HepG2 (cell line): ENCODE measurements around the gene ZBTB22. TPM values are rescaled to one million over a fixed set of nuclear protein-coding genes. Genes with fewer than 3 reads are reported as not detected.

Source experiments
- ATAC-seq: fragments of 200-7000 bp; cut with Tn5 transposase; 3 replicates; pipeline ENCODE4 v1.9.1; 2020; ENCODE audit warnings: mild to moderate bottlenecking, moderate library complexity
- BruUV-seq: library from RNA; stranded (reverse); fragments of 400-500 nt; replicated peaks from 2 replicates; lab custom pipeline; 2021; lab: Mats Ljungman, UMichigan
- CTCF ChIA-PET: fragments of 300-600 bp; formaldehyde crosslinking; extraction: SDS; loops from one replicate; lab custom pipeline; 2021; ENCODE audit warnings: low total read pairs, inconsistent platforms, low intra/inter-chr PET ratio; lab: Yijun Ruan, JAX
- POLR2A ChIA-PET: fragments of 350-600 bp; sonication (Branson Sonifier 250); formaldehyde crosslinking; loops from one replicate; lab custom pipeline; 2020; ENCODE audit warnings: antibody characterized with exemption, inconsistent platforms; lab: Yijun Ruan, JAX
- DNase-seq: peaks from one replicate; pipeline ENCODE4 v3.0.0-alpha.2; 2015; ENCODE audit warnings: low spot score
- FAIRE-seq: peaks from 3 replicates; lab custom pipeline; 2011; peaks lifted over from hg19 to GRCh38; lab: Jason Lieb, UNC
- H2AFZ ChIP-seq: one replicate; pipeline ENCODE4 v1.6.1; 2011; ENCODE audit warnings: low read length, inconsistent platforms
- H3K27ac ChIP-seq: fragments of 300-600 bp; 3 replicates; pipeline ENCODE4 v1.8.0; 2011; ENCODE audit warnings: mixed run types, mild to moderate bottlenecking, mixed read lengths, low read length, inconsistent platforms; ENCODE audit not compliant: insufficient read depth; ENCODE audit errors: extremely low read length
- H3K27me3 ChIP-seq, 2 experiments: fragments of 200-600 bp in 1 of 2; 2 replicates in 1 of 2; 3 replicates in 1 of 2; pipeline versions ENCODE4 v1.6.0 to v1.8.0; 2011; ENCODE audit warnings: low read length in 2 of 2, mild to moderate bottlenecking in 2 of 2, moderate library complexity in 2 of 2, inconsistent platforms in 1 of 2; ENCODE audit not compliant: insufficient read depth in 2 of 2, control insufficient read depth in 1 of 2
- H3K36me3 ChIP-seq, 2 experiments: fragments of 200-600 bp in 1 of 2; replicated peaks in 1 of 2; 2 replicates in 1 of 2; 3 replicates in 1 of 2; pipeline versions ENCODE4 v1.5.1 to v1.8.0; 2011; ENCODE audit warnings: low read length in 2 of 2, inconsistent platforms in 1 of 2; ENCODE audit not compliant: insufficient read depth in 2 of 2, control insufficient read depth in 1 of 2
- H3K4me1 ChIP-seq: 2 replicates; pipeline ENCODE4 v1.5.1; 2012; ENCODE audit warnings: low read length, inconsistent platforms; ENCODE audit not compliant: insufficient read depth
- H3K4me2 ChIP-seq: 2 replicates; pipeline ENCODE4 v1.6.0; 2011; ENCODE audit warnings: low read depth, low read length, inconsistent platforms
- H3K4me3 ChIP-seq, 3 experiments: fragments of 200-600 bp in 1 of 3; sonication (generic), shearing (Covaris generic) in 1 of 3; replicated peaks in 1 of 3; 2 replicates each; pipeline ENCODE4 v1.5.1; 2011 to 2016; ENCODE audit warnings: low read length in 3 of 3, inconsistent platforms in 2 of 3, low read depth in 2 of 3, mild to moderate bottlenecking in 2 of 3, control low read depth in 1 of 3, mixed read lengths in 1 of 3; ENCODE audit not compliant: insufficient read depth in 1 of 3
- H3K79me2 ChIP-seq: one replicate; pipeline ENCODE4 v1.6.1; 2011; ENCODE audit warnings: low read length, inconsistent platforms; ENCODE audit not compliant: insufficient read depth
- H3K9ac ChIP-seq: 2 replicates; pipeline ENCODE4 v1.6.0; 2011; ENCODE audit warnings: mild to moderate bottlenecking, low read depth, low read length, inconsistent platforms; ENCODE audit not compliant: insufficient read depth
- H3K9me3 ChIP-seq: 2 replicates; pipeline ENCODE4 v1.5.1; 2012; ENCODE audit warnings: mild to moderate bottlenecking, low read length
- H4K20me1 ChIP-seq: 2 replicates; pipeline ENCODE4 v1.6.0; 2011; ENCODE audit warnings: inconsistent platforms, mild to moderate bottlenecking, low read length, moderate library complexity; ENCODE audit not compliant: insufficient read depth
- GZF1 ChIP-seq: sonication (generic); formaldehyde crosslinking; IDR thresholded peaks from 2 replicates; pipeline ENCODE4 v1.5.1; 2020; ENCODE audit warnings: mild to moderate bottlenecking, missing genetic modification reagents
- ZBTB39 ChIP-seq: sonication (generic); formaldehyde crosslinking; IDR thresholded peaks from 2 replicates; pipeline ENCODE4 v1.5.0; 2020; ENCODE audit warnings: missing genetic modification reagents
- ZBTB43 ChIP-seq: sonication (generic); formaldehyde crosslinking; conservative IDR thresholded peaks from 2 replicates; pipeline ENCODE4 v1.4.0; 2020; ENCODE audit warnings: missing genetic modification reagents
- ZKSCAN8 ChIP-seq: IDR thresholded peaks from 2 replicates; pipeline ENCODE4 v1.6.1; 2016; ENCODE audit warnings: borderline replicate concordance, missing genetic modification reagents, missing compliant biosample characterization
- ZNF136 ChIP-seq: sonication (generic); formaldehyde crosslinking; IDR thresholded peaks from 2 replicates; pipeline ENCODE4 v1.8.1; 2022; ENCODE audit warnings: low read depth, mild to moderate bottlenecking, moderate library complexity, missing genetic modification reagents
- ZNF597 ChIP-seq: sonication (generic); formaldehyde crosslinking; IDR thresholded peaks from 2 replicates; pipeline ENCODE4 v1.5.0; 2020; ENCODE audit warnings: missing genetic modification reagents
- WGBS: methylation state at CpG from one replicate; pipeline ENCODE4 v1.1.6; 2017; ENCODE audit warnings: low lambda C conversion rate; 5-methylcytosine and 5-hydroxymethylcytosine counted together
- in situ Hi-C: cut with HindIII; loops from 2 replicates; pipeline ENCODE4 v1.10.0; 2017; ENCODE audit warnings: low pct_unique_long_range_greater_than_20kb; ENCODE audit not compliant: extremely low pct_ligation_motif_present
- intact Hi-C: fragments of 100-400 bp; cut with micrococcal nuclease; formaldehyde crosslinking; loops from one replicate; pipeline ENCODE4 v1.10.0; 2022; ENCODE audit not compliant: unreplicated experiment
- polyA plus RNA-seq, 8 experiments: library from polyadenylated mRNA; depleted of rRNA in 3 of 8; stranded (reverse) in 7 of 8; unstranded in 1 of 8; fragments of >200 nt; fragmentation: Illumina TruSeq in 4 of 8; extraction: Trizol in 4 of 8; gene quantifications; 2 replicates each; pipeline versions ENCODE4 v1.2.1 to v1.2.3, GENCODE V29; 2011 to 2016; ENCODE audit warnings: low read depth in 4 of 8, missing spikeins in 1 of 8, mixed read lengths in 1 of 8; ENCODE audit not compliant: insufficient read depth in 1 of 8
- total RNA-seq, 5 experiments: library from RNA; depleted of rRNA; stranded (reverse); fragments of >200 nt; fragmentation: Illumina TruSeq; extraction: Trizol; gene quantifications; 2 replicates each; pipeline ENCODE4 v1.2.3, GENCODE V29; 2016; ENCODE audit warnings: low read depth in 1 of 5

ZBTB22 gene
- total and polyA plus RNA-seq, 2 of the 13 experiments (the other 11 are each of a cell fraction or from before 2014, with no cell fraction given): 8.0 to 10.6 TPM

GRCh38 chr6:33330736-33331135, 13.2 kb upstream of the ZBTB22 start:
- WGBS: 59% methylated on average over 10 of the region's 10 CpGs
- in situ Hi-C loops: no loop called here

More at GRCh38 chr6:33330736-33331135, 13.2 kb upstream of the ZBTB22 start:
- FAIRE-seq: no peak
- no peak overlapping the region for H2AFZ ChIP-seq
- no peak overlapping the region for H3K4me3 ChIP-seq
- BruUV-seq: no TSS peak
- peaks cover 4% of the 10 kb centered on the region; the same call in 1 of the 2 replicates for H3K4me1 ChIP-seq
- no peaks in the 10 kb centered on the region for H3K79me2 ChIP-seq
- DNase-seq: no peak
- TF ChIP-seq ZKSCAN8 (CRISPR knock-in tag): no peak
- TF ChIP-seq ZNF136 (CRISPR knock-in tag): no peak
- no peak for TF ChIP-seq ZNF597
- TF ChIP-seq ZBTB43: no peak
- no peak for TF ChIP-seq GZF1 (CRISPR knock-in tag)
- TF ChIP-seq ZBTB39 (CRISPR knock-in tag): no peak
- no peaks in the 10 kb centered on the region for H3K9me3 ChIP-seq
- H3K36me3 ChIP-seq: no peaks in the 10 kb centered on the region
- peaks cover 0 to 6% of the 10 kb centered on the region in 2 experiments; a peak in 1 of 5 replicates for H3K27me3 ChIP-seq
- intact Hi-C loops: no loop called here
- no peak overlapping the region for H3K4me2 ChIP-seq
- no peaks in the 10 kb centered on the region for H4K20me1 ChIP-seq
- no peak overlapping the region for H3K9ac ChIP-seq
- no peak overlapping the region for H3K27ac ChIP-seq
- ChIA-PET CTCF (no interaction called here), POLR2A (no interaction called here)
- no peak for ATAC-seq
